HG03103 (cell line): ENCODE results near the gene BMERB1.
"Not testable (repeated sequence)": the region's sequence is repeated elsewhere in the genome, so short reads cannot be mapped to it uniquely, and the experiment has no call there.

ENCODE experiments used
- ATAC-seq: cut with Tn5 transposase; IDR thresholded peaks from one replicate; pipeline ENCODE4 v1.9.1; 2021; ENCODE audit warnings: low read depth; ENCODE audit not compliant: unreplicated experiment

BMERB1 gene

DNA sequence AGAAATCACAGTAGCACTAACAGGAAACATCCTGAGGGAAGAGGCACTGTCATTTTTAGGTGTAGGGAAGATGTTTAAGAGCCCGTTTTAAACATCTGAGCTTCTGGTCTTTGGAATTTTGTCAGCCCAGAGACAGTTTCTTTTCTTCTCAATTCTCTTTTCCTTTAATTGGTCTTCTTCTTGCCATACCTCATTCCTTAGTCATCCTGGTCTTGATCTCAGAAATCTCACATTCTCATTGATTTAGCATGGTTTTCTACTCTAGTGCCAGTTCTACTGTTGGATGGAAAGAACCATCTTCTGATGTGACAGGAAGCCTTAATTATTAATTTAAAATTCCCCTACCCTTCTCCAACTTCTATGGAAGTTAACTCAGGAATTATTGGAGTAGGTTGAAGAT is 25.4 kb downstream of the BMERB1 start:
- no peak for ATAC-seq

GRCh38 chr16:15460601-15461000 is 26.2 kb downstream of the BMERB1 start:
- no peak for ATAC-seq

- no peak for ATAC-seq
Measured at GRCh38 chr16:15461376-15461775, 27.0 kb downstream of the BMERB1 start.

DNA sequence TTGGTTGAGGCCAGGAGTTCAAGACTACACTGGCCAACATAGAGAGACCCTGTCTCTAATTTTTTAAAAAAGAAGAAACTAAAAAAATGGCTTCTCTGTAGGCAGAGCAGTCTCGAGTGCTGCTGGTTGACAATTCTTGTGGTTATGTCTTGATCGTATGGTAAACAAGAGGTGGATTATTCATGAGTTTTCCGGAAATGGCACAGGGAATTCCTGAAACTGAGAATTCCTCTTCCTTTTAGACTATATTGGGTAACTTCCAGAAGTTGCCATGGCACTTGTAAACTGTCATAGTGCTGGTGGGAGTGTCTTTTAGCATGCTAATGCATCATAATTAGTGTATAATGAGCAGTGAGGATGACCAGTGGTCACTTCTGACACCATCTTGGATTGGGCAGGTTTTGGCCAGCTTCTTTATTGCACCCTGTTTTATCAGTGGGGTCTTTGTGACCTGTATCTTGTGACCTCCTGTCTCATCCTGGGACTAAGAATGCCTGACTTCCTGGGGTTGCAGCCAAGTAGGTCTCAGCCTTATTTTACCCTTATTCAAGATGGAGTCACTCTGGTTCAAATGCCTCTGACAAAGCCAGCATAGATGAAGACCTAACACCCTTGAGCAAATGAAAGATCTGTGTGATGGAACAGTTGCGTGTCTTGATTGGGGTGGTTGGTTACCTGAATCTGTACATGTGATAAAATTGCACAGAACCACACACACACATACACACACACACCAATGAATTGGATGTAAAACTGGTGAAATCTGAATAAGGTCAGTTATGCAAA is 30.2 kb downstream of the BMERB1 start:
- no peak for ATAC-seq

DNA sequence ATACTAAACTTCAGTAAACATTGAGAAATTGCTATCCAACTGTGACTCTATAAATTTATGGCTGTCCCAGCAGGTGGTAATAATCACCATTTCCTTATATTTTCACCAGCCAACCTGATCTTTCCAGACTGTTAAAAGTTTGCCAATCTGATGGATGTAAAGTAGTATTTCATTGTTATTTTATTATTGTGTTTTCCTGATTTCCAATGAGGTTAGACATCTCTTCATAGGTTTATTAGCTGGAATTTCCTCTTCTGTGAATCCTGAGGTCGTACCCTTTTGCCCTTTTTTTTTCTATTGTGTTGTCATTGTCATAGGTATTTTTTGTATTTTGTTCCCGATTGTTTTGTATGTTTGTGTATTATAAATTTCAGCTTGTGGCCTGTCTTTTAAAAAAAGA is 31.7 kb downstream of the BMERB1 start:
- ATAC-seq, result no peak

GRCh38 chr16:15466886-15467781 is 32.7 kb downstream of the BMERB1 start:
- ATAC-seq, result no peak

DNA sequence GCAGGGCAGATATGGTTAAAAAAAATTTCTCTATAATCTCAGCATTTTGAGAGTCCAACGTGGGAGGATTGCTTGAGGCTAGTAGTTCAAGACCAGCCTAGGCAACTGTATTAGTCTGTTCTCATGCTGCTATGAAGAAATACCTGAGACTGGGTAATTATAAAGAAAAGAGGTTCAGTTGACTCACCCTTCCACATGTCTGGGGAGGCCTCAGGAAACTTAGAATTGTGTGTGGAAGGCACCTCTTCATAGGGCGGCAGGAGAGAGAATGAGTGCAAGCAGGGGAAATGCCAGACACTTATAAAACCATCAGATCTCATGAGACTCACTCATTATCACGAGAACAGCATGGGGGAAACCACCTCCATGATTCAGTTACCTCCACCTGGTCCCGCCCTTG is 42.6 kb downstream of the BMERB1 start:
- ATAC-seq, result not testable (repeated sequence)

- no peak for ATAC-seq
Measured at GRCh38 chr16:15477802-15478201, 43.4 kb downstream of the BMERB1 start.

DNA sequence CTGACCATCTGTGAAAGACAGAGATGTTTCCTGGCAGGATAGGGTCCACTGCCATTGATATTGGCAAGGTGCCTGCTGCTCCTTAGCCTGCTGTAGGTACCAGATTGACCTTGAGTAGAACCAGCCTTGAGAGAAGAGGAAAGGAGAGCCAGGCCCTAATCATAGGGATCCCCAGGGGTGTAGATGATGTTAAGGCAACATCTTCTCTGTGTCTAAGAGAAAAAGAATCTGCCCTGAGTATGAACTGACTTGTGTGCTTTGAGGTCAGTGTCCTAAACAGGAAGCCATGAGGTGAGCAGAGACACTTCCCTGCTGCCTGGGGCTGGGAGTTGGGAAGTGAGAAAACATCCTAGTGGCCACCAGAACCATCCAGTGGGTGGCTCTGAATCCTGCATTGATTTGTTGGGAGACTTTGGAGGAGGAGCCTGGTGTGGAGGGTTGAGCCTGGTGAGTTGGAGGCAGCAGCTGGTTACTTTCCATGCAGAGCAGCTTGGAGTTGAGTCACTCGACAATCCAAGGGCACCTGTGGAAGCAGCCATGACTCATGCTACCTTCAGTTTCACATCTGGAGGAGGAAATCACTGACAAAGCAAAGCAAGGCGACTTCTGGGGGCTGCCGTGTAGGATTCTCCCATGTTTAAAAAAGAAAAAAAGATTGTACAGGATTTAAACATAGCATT is 47.8 kb downstream of the BMERB1 start:
- no peak for ATAC-seq

DNA sequence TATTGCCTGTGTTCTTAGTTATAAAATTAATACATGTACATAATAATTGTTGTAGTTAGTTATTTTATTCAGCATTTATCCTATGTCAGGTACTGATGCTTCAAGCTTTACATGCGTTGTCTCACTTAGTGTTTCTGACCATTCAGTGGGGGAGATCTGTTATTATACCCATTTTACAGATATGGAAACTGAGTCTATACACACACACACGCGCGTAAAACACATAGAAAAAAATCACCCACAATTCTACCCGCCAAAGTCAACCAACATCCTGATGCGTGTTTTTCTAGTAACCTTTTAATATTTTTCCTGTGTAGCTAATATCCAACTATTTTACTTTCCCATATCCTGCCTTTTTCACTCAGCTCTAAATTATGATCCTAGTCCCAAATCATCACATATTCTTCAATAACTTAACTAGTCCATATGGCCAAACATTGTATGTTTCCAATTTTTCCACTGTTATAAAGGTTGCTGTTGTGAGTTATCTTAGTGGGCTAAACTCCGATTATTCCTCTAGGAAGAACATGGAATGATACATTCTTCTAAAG is 48.4 kb downstream of the BMERB1 start:
- ATAC-seq, result no peak

GRCh38 chr16:15483857-15484256 is 49.5 kb downstream of the BMERB1 start:
- no peak for ATAC-seq

DNA sequence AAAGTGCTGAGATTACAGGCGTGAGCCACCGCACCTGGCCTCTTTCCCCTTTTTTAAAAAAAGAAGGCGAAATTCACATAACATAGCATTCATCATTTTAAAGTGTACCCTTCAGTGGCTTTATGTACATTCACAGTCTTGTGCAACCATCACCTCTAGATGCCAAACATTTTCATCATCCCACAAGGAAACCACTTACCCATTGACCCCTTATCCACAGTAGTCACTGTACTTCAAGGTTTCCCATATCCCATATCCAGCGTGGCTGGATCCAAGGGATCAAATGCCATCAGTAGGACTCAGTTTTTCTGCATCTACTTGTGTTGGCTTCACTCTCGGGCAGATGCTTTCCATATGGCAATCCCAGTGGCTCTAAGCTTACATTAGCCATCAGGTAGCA is 50.3 kb downstream of the BMERB1 start:
- no peak for ATAC-seq

GRCh38 chr16:15485175-15485574 is 50.8 kb downstream of the BMERB1 start:
- no peak for ATAC-seq

DNA sequence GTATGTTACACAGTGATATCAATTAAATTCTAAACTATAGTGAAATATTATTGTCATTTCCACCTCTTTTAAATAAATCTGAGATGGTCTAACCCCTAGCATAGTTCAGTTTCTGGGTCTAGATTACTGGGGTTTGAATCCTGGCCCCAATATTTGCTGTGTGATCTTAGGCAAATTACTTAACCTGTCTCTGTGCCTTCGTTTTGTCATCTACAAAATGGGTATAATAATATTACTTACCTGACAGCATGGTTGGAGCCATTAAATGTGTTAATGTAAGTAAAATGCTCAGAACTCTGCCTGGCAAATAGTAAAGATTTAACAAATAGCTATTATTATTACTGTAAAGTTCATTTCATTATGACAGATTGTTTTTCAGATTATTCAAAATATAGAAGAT is 52.3 kb downstream of the BMERB1 start:
- no peak for ATAC-seq

GRCh38 chr16:15487336-15488284 is 53.2 kb downstream of the BMERB1 start:
- ATAC-seq, result no peak

GRCh38 chr16:15489016-15489415 is 54.6 kb downstream of the BMERB1 start:
- ATAC-seq, result no peak

DNA sequence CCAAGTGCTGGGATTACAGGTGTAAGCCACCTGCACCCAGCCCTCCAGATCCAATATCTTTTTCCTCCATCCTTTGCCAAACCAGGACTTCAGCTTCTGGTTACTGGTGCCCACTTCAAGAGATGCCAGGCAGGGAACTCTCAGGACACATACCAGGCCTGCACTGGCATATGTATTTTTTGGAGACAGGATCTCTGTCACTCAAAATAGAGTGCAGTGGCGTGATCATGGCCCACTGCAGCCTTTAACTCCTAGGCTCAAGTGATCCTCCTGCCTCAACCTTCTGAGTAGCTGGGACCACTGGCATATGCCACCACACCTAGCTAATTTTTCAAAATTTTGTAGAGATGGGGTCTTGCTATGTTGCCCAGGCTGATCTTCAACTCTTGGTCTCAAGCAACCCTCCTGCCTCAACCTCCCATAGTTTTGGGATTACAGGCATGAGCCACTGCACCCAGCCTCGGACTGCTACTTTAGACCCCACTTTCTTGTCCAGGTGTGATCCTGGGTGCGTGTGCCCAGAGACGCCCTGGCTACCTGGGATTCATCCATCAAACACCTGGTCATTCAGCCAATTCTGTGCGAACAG is 55.8 kb downstream of the BMERB1 start:
- ATAC-seq, result no peak

DNA sequence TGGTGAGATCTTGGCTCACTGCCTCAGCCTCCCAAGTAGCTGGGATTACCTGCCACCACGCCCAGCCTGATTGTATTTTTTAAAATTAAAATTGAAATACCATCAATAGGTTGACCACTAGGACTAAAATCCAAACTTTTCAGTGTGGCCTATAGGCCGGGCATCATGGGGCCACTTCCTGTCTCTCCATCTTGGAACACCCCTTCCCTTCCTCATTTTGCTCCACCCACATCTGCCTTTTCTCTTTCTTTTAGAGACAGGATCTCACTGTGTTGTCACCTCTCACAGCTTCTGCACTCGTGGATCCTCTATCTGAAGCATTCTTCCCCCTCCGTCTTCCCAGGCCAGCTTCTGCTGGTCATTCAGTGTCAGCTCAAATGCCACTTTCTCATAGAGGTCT is 57.0 kb downstream of the BMERB1 start:
- no peak for ATAC-seq

- ATAC-seq, result no peak
Measured at GRCh38 chr16:15492091-15492740, 57.8 kb downstream of the BMERB1 start.
